Measurements from ENCODE around the gene HAS3.

GRCh38 chr16:69114976-69115355 lies 9.5 kb downstream of the HAS3 start:
- TF ChIP-seq REST (IDR thresholded peaks at IDR 0.05; ENCODE audit: low read depth, low read length) (no peak), CTCF (IDR thresholded peaks at IDR 0.05) (no peak)
